KBM-7 (cell line): ENCODE data around the gene SPATA3.
A peak's percentile ranks its signal among the peaks of the same experiment; 100 is the strongest.
"Not testable (repeated sequence)": the region's sequence is repeated elsewhere in the genome, so short reads cannot be mapped to it uniquely, and the experiment has no call there.

ENCODE experiments used
- DNase-seq: peaks from one replicate; pipeline ENCODE4 v3.0.0-alpha.2; 2015
- in situ Hi-C: fragments of 300-500 bp; cut with MboI; formaldehyde crosslinking; loops from 2 replicates; pipeline ENCODE4 v1.14.3; 2020; ENCODE audit warnings: low sequenced_read_pairs, low pct_unique_long_range_greater_than_20kb, mixed read lengths

SPATA3 gene

GRCh38 chr2:231011526-231011925, 15.6 kb downstream of the SPATA3 start:
- in situ Hi-C loops: no loop called here
- DNase-seq: no peak

GRCh38 chr2:231012463-231012862, 16.5 kb downstream of the SPATA3 start:
- in situ Hi-C loops: no loop called here
- DNase-seq: no peak

- in situ Hi-C loops: no loop called here
- DNase-seq: no peak
These were observed 17.9 kb downstream of the SPATA3 start for GRCh38 chr2:231013820-231014219.

- in situ Hi-C loops: no loop called here
- DNase-seq: no peak
These were observed 19.6 kb downstream of the SPATA3 start for GRCh38 chr2:231015478-231015877.

GRCh38 chr2:231015926-231016325, 20.0 kb downstream of the SPATA3 start:
- in situ Hi-C loops: no loop called here

GRCh38 chr2:231016566-231017230, 20.8 kb downstream of the SPATA3 start:
- in situ Hi-C loops: no loop called here
- DNase-seq: no peak

More at GRCh38 chr2:231015926-231016325, 20.0 kb downstream of the SPATA3 start:
- DNase-seq: no peak

GRCh38 chr2:231017231-231017598, 21.3 kb downstream of the SPATA3 start:
- no peak for DNase-seq
- in situ Hi-C loops: no loop called here

- in situ Hi-C loops: no loop called here
- DNase-seq: no peak
These were observed 22.3 kb downstream of the SPATA3 start for GRCh38 chr2:231018184-231018583.

- in situ Hi-C loops, DNase-seq: not testable (repeated sequence)
These were observed 29.1 kb downstream of the SPATA3 start for GRCh38 chr2:231025059-231025458.

GRCh38 chr2:231028889-231029288, 33.0 kb downstream of the SPATA3 start:
- in situ Hi-C loops: no loop called here
- DNase-seq: no peak

GRCh38 chr2:231029563-231029962, 33.6 kb downstream of the SPATA3 start:
- no peak for DNase-seq
- in situ Hi-C loops: no loop called here

- no peak for DNase-seq
- in situ Hi-C loops: no loop called here
These were observed 34.8 kb downstream of the SPATA3 start for GRCh38 chr2:231030725-231031124.

- in situ Hi-C loops: no loop called here
- no peak for DNase-seq
These were observed 36.7 kb downstream of the SPATA3 start for GRCh38 chr2:231032575-231033140.

- in situ Hi-C loops: no loop called here
- DNase-seq: no peak
These were observed 37.5 kb downstream of the SPATA3 start for GRCh38 chr2:231033147-231034132.

- in situ Hi-C loops: no loop called here
- DNase-seq: peak; percentile 73
These were observed 38.5 kb downstream of the SPATA3 start for GRCh38 chr2:231034291-231034882.

- in situ Hi-C loops: no loop called here
- DNase-seq: no peak
These were observed 40.2 kb downstream of the SPATA3 start for GRCh38 chr2:231036131-231036530.

- in situ Hi-C loops: no loop called here
- no peak for DNase-seq
These were observed 40.7 kb downstream of the SPATA3 start for GRCh38 chr2:231036578-231037106.

- no peak for DNase-seq
- in situ Hi-C loops: no loop called here
These were observed 41.3 kb downstream of the SPATA3 start, which contains the start of gene C2orf72 for GRCh38 chr2:231037202-231037730. Gene C2orf72, plus strand, starts transcription at chr2:231037523. Its CDS starts 43 bp downstream, at chr2:231037566.
